ENCODE measurements around the gene PEX14. TPM values are rescaled to one million over a fixed set of nuclear protein-coding genes. Genes with fewer than 3 reads are reported as not detected.
A peak's percentile ranks its signal among the peaks of the same experiment; 100 is the strongest.

The PEX14 gene
- total RNA-seq, 1 experiment from 2014 or later: 29.3 TPM

DNA sequence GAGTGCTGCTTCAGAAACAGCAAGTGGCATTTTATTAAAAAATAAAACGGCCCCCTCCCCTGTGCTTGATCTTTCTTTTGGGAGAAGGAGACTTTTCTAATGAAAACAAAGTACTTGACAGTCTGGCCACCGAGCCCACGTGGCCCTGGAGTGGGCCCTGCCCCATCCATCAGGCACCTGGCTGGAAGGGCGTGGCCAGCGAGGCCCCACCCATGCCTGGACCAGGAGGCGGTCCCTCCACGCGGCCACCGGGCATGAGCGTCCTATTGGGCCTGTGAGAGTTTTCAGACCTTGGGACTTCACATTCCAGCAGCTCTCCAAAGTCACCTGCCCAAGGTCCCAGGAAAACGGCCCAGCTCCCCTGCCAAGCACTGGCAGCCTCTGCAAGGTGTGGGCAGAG lies 177.0 kb downstream of the PEX14 start:
- no peaks in the 10 kb centered on the region for H3K79me2 ChIP-seq (ENCODE audit: insufficient read depth, low read length)
- no peak overlapping the region for H3K27ac ChIP-seq (ENCODE audit: low read depth, low read length)
- 0 out of 2 replicates have a peak overlapping the region, but pooled peaks have one; percentile 21 for H3K4me2 ChIP-seq (ENCODE audit: low read length)
- peak; percentile 96 for ATAC-seq
- no peak overlapping the region for H3K9ac ChIP-seq (ENCODE audit: low read length)
- CTCF ChIA-PET: no interaction called here
- H3K4me3 ChIP-seq (replicated peaks in 1 of 2; ENCODE audit: low read depth in 1 of 2, low read length in 2 of 2): no peak overlapping the region
- POLR2A ChIA-PET: no interaction called here
- BruUV-seq (replicated peaks): no TSS peak
- H3K9me3 ChIP-seq (ENCODE audit: control insufficient read depth in 1 of 2, insufficient read depth in 1 of 2, low read depth in 1 of 2, low read length in 2 of 2): no peaks in the 10 kb centered on the region
- RAD21 ChIA-PET (ENCODE audit: low non-redundant PET in 1 of 2, low total read pairs in 2 of 2, uncharacterized antibody in 2 of 2, unreplicated experiment in 2 of 2): no interaction called here
- DNase-seq (ENCODE audit: low read depth, low spot score): no peak
- TF ChIP-seq EGR1 (IDR thresholded peaks at IDR 0.05; ENCODE audit: low read depth) (no peak), TCF7L2 (IDR thresholded peaks at IDR 0.05; ENCODE audit: borderline replicate concordance, extremely low read depth, insufficient read depth, insufficient read length) (no peak), POLR2A (IDR thresholded peaks at IDR 0.05; ENCODE audit: borderline replicate concordance, extremely low read depth, insufficient read depth, insufficient read length) (no peak), JUND (IDR thresholded peaks at IDR 0.05) (no peak), ZFX (IDR thresholded peaks at IDR 0.05) (no peak), ELF1 (IDR thresholded peaks at IDR 0.05; ENCODE audit: borderline replicate concordance, low read depth) (no peak), POLR2AphosphoS5 (IDR thresholded peaks at IDR 0.05; ENCODE audit: low read depth, low read length) (no peak), SP1 (IDR thresholded peaks at IDR 0.05; ENCODE audit: low read depth) (no peak), CEBPB (IDR thresholded peaks at IDR 0.05; ENCODE audit: low read depth) (no peak), CBX3 (IDR thresholded peaks at IDR 0.05; ENCODE audit: low read depth) (no peak), SIN3A (IDR thresholded peaks at IDR 0.05; ENCODE audit: low read depth) (no peak), ZNF274 (IDR thresholded peaks at IDR 0.05; ENCODE audit: low read depth, low read length) (no peak), FOSL1 (IDR thresholded peaks at IDR 0.05; ENCODE audit: low read depth) (no peak), EZH2phosphoT487 (IDR thresholded peaks at IDR 0.05; ENCODE audit: borderline replicate concordance) (no peak), EZH2 (IDR thresholded peaks at IDR 0.05) (no peak)
- TF ChIP-seq, protein P1, sequence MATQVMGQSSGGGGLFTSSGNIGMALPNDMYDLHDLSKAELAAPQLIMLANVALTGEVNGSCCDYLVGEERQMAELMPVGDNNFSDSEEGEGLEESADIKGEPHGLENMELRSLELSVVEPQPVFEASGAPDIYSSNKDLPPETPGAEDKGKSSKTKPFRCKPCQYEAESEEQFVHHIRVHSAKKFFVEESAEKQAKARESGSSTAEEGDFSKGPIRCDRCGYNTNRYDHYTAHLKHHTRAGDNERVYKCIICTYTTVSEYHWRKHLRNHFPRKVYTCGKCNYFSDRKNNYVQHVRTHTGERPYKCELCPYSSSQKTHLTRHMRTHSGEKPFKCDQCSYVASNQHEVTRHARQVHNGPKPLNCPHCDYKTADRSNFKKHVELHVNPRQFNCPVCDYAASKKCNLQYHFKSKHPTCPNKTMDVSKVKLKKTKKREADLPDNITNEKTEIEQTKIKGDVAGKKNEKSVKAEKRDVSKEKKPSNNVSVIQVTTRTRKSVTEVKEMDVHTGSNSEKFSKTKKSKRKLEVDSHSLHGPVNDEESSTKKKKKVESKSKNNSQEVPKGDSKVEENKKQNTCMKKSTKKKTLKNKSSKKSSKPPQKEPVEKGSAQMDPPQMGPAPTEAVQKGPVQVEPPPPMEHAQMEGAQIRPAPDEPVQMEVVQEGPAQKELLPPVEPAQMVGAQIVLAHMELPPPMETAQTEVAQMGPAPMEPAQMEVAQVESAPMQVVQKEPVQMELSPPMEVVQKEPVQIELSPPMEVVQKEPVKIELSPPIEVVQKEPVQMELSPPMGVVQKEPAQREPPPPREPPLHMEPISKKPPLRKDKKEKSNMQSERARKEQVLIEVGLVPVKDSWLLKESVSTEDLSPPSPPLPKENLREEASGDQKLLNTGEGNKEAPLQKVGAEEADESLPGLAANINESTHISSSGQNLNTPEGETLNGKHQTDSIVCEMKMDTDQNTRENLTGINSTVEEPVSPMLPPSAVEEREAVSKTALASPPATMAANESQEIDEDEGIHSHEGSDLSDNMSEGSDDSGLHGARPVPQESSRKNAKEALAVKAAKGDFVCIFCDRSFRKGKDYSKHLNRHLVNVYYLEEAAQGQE (IDR thresholded peaks at IDR 0.05; ENCODE audit: low read depth): no peak
- TF ChIP-seq, protein P2, sequence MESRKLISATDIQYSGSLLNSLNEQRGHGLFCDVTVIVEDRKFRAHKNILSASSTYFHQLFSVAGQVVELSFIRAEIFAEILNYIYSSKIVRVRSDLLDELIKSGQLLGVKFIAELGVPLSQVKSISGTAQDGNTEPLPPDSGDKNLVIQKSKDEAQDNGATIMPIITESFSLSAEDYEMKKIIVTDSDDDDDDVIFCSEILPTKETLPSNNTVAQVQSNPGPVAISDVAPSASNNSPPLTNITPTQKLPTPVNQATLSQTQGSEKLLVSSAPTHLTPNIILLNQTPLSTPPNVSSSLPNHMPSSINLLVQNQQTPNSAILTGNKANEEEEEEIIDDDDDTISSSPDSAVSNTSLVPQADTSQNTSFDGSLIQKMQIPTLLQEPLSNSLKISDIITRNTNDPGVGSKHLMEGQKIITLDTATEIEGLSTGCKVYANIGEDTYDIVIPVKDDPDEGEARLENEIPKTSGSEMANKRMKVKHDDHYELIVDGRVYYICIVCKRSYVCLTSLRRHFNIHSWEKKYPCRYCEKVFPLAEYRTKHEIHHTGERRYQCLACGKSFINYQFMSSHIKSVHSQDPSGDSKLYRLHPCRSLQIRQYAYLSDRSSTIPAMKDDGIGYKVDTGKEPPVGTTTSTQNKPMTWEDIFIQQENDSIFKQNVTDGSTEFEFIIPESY (IDR thresholded peaks at IDR 0.05; ENCODE audit: extremely low read depth, insufficient replicate concordance, low read length): no peak
- TF ChIP-seq, protein P3, sequence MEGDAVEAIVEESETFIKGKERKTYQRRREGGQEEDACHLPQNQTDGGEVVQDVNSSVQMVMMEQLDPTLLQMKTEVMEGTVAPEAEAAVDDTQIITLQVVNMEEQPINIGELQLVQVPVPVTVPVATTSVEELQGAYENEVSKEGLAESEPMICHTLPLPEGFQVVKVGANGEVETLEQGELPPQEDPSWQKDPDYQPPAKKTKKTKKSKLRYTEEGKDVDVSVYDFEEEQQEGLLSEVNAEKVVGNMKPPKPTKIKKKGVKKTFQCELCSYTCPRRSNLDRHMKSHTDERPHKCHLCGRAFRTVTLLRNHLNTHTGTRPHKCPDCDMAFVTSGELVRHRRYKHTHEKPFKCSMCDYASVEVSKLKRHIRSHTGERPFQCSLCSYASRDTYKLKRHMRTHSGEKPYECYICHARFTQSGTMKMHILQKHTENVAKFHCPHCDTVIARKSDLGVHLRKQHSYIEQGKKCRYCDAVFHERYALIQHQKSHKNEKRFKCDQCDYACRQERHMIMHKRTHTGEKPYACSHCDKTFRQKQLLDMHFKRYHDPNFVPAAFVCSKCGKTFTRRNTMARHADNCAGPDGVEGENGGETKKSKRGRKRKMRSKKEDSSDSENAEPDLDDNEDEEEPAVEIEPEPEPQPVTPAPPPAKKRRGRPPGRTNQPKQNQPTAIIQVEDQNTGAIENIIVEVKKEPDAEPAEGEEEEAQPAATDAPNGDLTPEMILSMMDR (IDR thresholded peaks at IDR 0.05 in 2 of 3, conservative IDR thresholded peaks at IDR 0.05 in 1 of 3; ENCODE audit: borderline replicate concordance in 1 of 3, insufficient read depth in 1 of 3, low read depth in 2 of 3, low read length in 2 of 3): no peak
- TF ChIP-seq, protein P4, sequence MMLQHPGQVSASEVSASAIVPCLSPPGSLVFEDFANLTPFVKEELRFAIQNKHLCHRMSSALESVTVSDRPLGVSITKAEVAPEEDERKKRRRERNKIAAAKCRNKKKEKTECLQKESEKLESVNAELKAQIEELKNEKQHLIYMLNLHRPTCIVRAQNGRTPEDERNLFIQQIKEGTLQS (IDR thresholded peaks at IDR 0.05): no peak
- TF ChIP-seq, protein P5, sequence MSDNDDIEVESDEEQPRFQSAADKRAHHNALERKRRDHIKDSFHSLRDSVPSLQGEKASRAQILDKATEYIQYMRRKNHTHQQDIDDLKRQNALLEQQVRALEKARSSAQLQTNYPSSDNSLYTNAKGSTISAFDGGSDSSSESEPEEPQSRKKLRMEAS (IDR thresholded peaks at IDR 0.05): no peak; the same call in 1 of the 2 replicates
- H3K4me1 ChIP-seq (ENCODE audit: control insufficient read depth in 1 of 2, insufficient read depth in 2 of 2, low read length in 2 of 2): peaks cover 0 to 10% of the 10 kb centered on the region in 2 experiments; a peak in 1 of 4 replicates
- intact Hi-C loops (cut with micrococcal nuclease): no loop called here
- H3K36me3 ChIP-seq (ENCODE audit: control insufficient read depth in 1 of 2, insufficient read depth in 2 of 2, low read length in 2 of 2): no peaks in the 10 kb centered on the region
- no peak overlapping the region for H2AFZ ChIP-seq (ENCODE audit: low read depth, low read length, poor library complexity, severe bottlenecking)
- no peaks in the 10 kb centered on the region for H3K27me3 ChIP-seq (ENCODE audit: insufficient read depth, low read length)
- no peaks in the 10 kb centered on the region for H3K9me2 ChIP-seq (ENCODE audit: insufficient read depth)
- no peaks in the 10 kb centered on the region for H4K20me1 ChIP-seq (ENCODE audit: insufficient read depth)
